ENCODE results near the gene GLB1L.
A peak's percentile ranks its signal among the peaks of the same experiment; 100 is the strongest.

Gene GLB1L

DNA sequence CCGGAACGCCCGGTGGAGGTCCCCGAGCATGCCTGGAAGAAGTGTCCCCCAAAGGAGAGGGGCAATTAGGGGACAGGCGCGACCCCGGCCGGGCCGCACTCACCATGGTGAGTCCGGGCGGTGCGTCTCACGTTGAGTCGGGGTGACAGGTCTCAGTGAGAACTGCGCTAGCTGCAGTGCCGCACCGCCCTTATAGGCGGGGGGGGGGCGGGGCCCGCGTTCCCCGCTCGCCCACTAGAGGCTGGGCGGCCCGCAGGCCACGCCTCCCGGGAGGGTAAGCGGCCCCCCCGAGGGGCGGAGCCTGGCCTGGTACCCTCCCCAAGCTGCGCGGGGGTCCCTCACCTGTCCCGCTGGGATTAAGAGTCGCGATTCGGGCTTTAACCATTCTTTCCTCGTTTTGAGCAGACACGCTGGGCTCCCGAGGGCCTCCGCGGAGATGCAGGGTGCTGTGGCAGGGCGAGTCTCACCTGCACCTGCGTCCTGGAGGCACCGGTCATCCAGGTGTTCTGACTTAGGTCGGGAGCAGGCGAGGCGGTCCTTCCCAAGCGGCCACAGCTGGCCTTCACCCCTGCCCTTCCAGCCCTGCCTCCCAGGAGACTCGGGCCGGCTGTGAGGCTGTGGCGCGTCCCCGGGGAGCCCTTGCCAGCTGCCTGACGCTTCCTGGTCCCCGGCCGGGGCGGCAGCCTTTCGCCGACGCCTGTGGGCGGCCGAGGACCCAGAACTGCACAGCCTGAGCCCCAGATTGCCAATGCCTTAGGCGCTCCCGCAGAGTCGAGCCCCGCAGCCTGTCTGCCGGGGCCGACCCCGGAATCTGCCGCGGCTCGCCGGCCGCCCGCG is 8.7 kb upstream of the GLB1L start, which contains the start of gene TUBA4A:
TUBA4A (minus strand) TSS at position 166 of the 837 bp plus-strand sequence; CDS start at position 106, 60 bp downstream.
- Histone ChIP-seq H3K9me3 (ENCODE audit: control extremely low read depth in 1 of 5, control insufficient read depth in 4 of 5, insufficient read depth in 2 of 5, low read depth in 1 of 5, low read length in 4 of 5) (no peaks in the 10 kb centered on the region), H3K27me3 (replicated peaks in 2 of 5; ENCODE audit: control insufficient read depth in 4 of 5, insufficient read depth in 5 of 5, low read length in 4 of 5) (peaks cover 0 to 10% (median 0%) of the 10 kb centered on the region in 5 experiments), H3K4me3 (ENCODE audit: control insufficient read depth in 1 of 7, extremely low read depth in 1 of 7, insufficient read depth in 4 of 7, low read depth in 2 of 7, low read length in 6 of 7) (peak within 1 kb of the TSS; percentile 51 to 97 (median 75)), H3K27ac (ENCODE audit: insufficient read depth in 1 of 2, low read depth in 1 of 2, low read length in 2 of 2, poor library complexity in 1 of 2, severe bottlenecking in 2 of 2) (peak within 1 kb of the TSS in 1 of 2 experiments; percentile 58), H3K4me1 (ENCODE audit: control extremely low read depth in 1 of 4, control insufficient read depth in 4 of 4, insufficient read depth in 4 of 4, low read length in 3 of 4) (peaks cover 10 to 59% (median 56%) of the 10 kb centered on the region in 4 experiments), H3K36me3 (ENCODE audit: control insufficient read depth in 4 of 4, insufficient read depth in 4 of 4, low read length in 3 of 4) (peaks cover 0 to 15% (median 9%) of the 10 kb centered on the region in 4 experiments)
- peak; percentile 67 to 84 (median 82) for DNase-seq
- WGBS (ENCODE audit: insufficient coverage), result 0% methylated on average over 66 of the region's 76 CpGs
- POLR2A ChIA-PET, result interaction anchor here (0.7 to 1.6 kb wide), 7 partner anchors 9 to 48 kb away, joined by 3 to 9 read pairs (median 3); partner anchors contain the start of genes ANKZF1, ATG9A, GLB1L and STK16
- CTCF ChIA-PET, result interaction anchor here (0.9 to 8.7 kb wide), 13 partner anchors 9 to 100 kb away, joined by 3 to 81 read pairs (median 4); partner anchors contain the start of genes ANKZF1, ATG9A, DNAJB2 and GLB1L

DNA sequence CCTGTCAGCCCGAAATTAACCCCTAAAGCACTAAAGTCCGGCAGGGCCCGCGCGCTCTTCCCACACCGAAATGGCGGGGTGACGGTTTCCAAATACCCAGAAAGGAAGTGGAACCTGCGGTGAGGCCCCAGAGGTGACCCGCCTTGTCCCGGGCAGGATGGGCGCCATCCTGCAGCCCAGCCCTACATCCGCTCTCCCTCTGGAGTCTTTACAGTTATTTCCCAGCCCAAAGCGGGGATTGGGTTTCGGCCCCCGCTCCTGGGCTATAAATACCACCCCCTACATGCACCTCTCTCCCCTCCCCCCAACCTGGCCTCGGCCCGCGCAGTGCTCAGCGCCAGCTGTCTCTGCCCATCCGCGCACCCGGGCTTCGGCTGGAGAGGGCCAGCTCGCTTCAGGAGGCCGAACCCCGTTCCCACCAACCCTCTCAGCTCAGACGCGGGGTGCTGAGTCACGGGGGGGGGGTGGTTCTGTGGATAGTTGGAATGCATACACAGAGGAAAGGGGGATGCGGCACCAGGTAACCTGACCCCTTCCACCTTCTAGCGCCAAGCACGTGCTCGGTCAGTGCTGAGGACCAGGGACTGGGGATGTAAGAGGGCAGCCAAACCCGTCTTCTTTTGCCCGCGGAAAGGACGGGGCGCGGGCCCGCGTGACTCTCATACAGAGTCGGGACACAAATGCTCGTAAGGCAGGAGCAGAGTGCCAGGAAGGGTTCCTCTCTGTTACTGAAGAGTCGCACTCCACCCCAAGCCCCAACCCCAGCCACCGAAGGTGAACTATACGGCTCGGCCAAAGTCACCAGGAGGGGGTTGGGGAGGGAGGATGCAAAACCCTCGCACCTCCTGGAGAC is 7.9 kb upstream of the GLB1L start, which contains the start of gene TUBA4B:
TUBA4B (plus strand) TSS at position 344 of the 853 bp plus-strand sequence; CDS start at position 509, 165 bp downstream.
- H3K9me3 ChIP-seq (ENCODE audit: control extremely low read depth in 1 of 5, control insufficient read depth in 4 of 5, insufficient read depth in 2 of 5, low read depth in 1 of 5, low read length in 4 of 5), result no peaks in the 10 kb centered on the region
- ChIA-PET POLR2A (interaction anchor here (0.7 to 1.5 kb wide), 5 partner anchors 8 to 42 kb away, joined by 3 to 9 read pairs (median 3); partner anchors contain the start of genes GLB1L and STK16), CTCF (interaction anchor here (0.6 to 8.7 kb wide), 10 partner anchors 24 to 101 kb away, joined by 3 to 81 read pairs (median 4); partner anchors contain the start of genes ANKZF1, ATG9A and DNAJB2)
- WGBS (ENCODE audit: insufficient coverage), result under 1% methylated on average over 28 of the region's 49 CpGs
- peaks cover 18 to 67% (median 64%) of the 10 kb centered on the region in 4 experiments for H3K4me1 ChIP-seq (ENCODE audit: control extremely low read depth in 1 of 4, control insufficient read depth in 4 of 4, insufficient read depth in 4 of 4, low read length in 3 of 4)
- H3K36me3 ChIP-seq (ENCODE audit: control insufficient read depth in 4 of 4, insufficient read depth in 4 of 4, low read length in 3 of 4), result peaks cover 0 to 18% (median 12%) of the 10 kb centered on the region in 4 experiments
- H3K27ac ChIP-seq (ENCODE audit: insufficient read depth in 1 of 2, low read depth in 1 of 2, low read length in 2 of 2, poor library complexity in 1 of 2, severe bottlenecking in 2 of 2), result peak within 1 kb of the TSS in 1 of 2 experiments; percentile 58
- H3K27me3 ChIP-seq (replicated peaks in 2 of 5; ENCODE audit: control insufficient read depth in 4 of 5, insufficient read depth in 5 of 5, low read length in 4 of 5), result peaks cover 0 to 10% (median 0%) of the 10 kb centered on the region in 5 experiments
- peak in 2 of 3 donors; percentile 38 to 50 for DNase-seq
- peak within 1 kb of the TSS; percentile 51 to 97 (median 75) for H3K4me3 ChIP-seq (ENCODE audit: control insufficient read depth in 1 of 7, extremely low read depth in 1 of 7, insufficient read depth in 4 of 7, low read depth in 2 of 7, low read length in 6 of 7)

DNA sequence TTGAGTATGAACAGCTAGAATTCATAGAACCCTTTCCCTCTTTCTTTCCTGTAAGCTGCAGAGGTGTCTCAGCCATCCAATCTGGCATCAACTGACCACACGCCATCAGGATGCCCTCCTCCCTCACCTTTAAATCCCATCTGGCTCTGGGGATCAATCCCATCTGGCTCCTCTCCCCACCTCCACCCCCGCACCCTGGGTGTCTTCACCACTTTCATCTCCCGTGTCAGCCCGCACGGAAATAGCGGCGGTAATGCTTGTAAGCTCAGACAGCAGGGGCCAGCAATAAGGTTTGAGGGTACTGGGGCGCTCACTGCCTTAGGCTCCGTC is 7.3 kb upstream of the GLB1L start:
- no peak for DNase-seq
- ChIA-PET POLR2A (interaction anchor here (1.1 kb wide), 1 partner anchor 22 kb away, joined by 3 read pairs; no protein-coding TSS in a partner anchor), CTCF (interaction anchor here (0.6 to 8.7 kb wide), 9 partner anchors 23 to 100 kb away, joined by 3 to 81 read pairs (median 4); partner anchors contain the start of genes ANKZF1, ATG9A and DNAJB2)
- peaks cover 24 to 73% (median 70%) of the 10 kb centered on the region in 4 experiments for H3K4me1 ChIP-seq (ENCODE audit: control extremely low read depth in 1 of 4, control insufficient read depth in 4 of 4, insufficient read depth in 4 of 4, low read length in 3 of 4)
- peaks cover 0 to 10% (median 0%) of the 10 kb centered on the region in 5 experiments for H3K27me3 ChIP-seq (replicated peaks in 2 of 5; ENCODE audit: control insufficient read depth in 4 of 5, insufficient read depth in 5 of 5, low read length in 4 of 5)
- H3K4me3 ChIP-seq (ENCODE audit: control insufficient read depth in 1 of 7, extremely low read depth in 1 of 7, insufficient read depth in 4 of 7, low read depth in 2 of 7, low read length in 6 of 7), result peak overlapping the region; percentile 15 to 97 (median 75)
- no peak overlapping the region for H3K27ac ChIP-seq (ENCODE audit: insufficient read depth in 1 of 2, low read depth in 1 of 2, low read length in 2 of 2, poor library complexity in 1 of 2, severe bottlenecking in 2 of 2)
- no peaks in the 10 kb centered on the region for H3K9me3 ChIP-seq (ENCODE audit: control extremely low read depth in 1 of 5, control insufficient read depth in 4 of 5, insufficient read depth in 2 of 5, low read depth in 1 of 5, low read length in 4 of 5)
- WGBS (ENCODE audit: insufficient coverage), result 8% methylated on average over 9 of the region's 9 CpGs
- peaks cover 0 to 22% (median 13%) of the 10 kb centered on the region in 4 experiments for H3K36me3 ChIP-seq (ENCODE audit: control insufficient read depth in 4 of 4, insufficient read depth in 4 of 4, low read length in 3 of 4)

DNA sequence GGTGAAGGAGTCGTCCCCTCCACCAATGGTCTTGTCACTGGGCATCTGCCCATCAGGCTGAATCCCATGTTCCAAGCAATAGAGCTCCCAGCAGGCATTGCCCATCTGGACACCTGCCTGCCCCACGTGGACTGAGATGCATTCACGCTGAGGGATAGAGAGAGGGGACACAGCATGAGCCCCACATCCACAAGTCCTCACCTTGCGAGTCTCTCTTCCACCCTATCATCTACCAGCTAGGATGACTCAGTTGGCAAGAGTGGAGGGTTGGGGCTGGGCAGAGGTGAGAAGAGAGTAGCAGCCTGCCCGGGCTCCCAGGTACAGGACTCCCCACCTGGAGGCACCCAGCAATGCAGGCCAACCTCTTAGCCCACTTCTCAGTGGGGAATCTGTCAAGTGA is 6.8 kb upstream of the GLB1L start:
- CTCF ChIA-PET, result interaction anchor here (0.9 to 8.7 kb wide), 10 partner anchors 20 to 97 kb away, joined by 3 to 81 read pairs (median 4); partner anchors contain the start of genes ANKZF1, ATG9A and DNAJB2
- Histone ChIP-seq H3K9me3 (ENCODE audit: control extremely low read depth in 1 of 5, control insufficient read depth in 4 of 5, insufficient read depth in 2 of 5, low read depth in 1 of 5, low read length in 4 of 5) (no peaks in the 10 kb centered on the region), H3K4me3 (ENCODE audit: control insufficient read depth in 1 of 7, extremely low read depth in 1 of 7, insufficient read depth in 4 of 7, low read depth in 2 of 7, low read length in 6 of 7) (peak overlapping the region in 5 of 7 experiments; percentile 8 to 97 (median 84)), H3K27me3 (replicated peaks in 2 of 5; ENCODE audit: control insufficient read depth in 4 of 5, insufficient read depth in 5 of 5, low read length in 4 of 5) (peaks cover 0 to 10% (median 0%) of the 10 kb centered on the region in 5 experiments), H3K36me3 (ENCODE audit: control insufficient read depth in 4 of 4, insufficient read depth in 4 of 4, low read length in 3 of 4) (peaks cover 0 to 22% (median 13%) of the 10 kb centered on the region in 4 experiments), H3K4me1 (ENCODE audit: control extremely low read depth in 1 of 4, control insufficient read depth in 4 of 4, insufficient read depth in 4 of 4, low read length in 3 of 4) (peaks cover 27 to 78% (median 74%) of the 10 kb centered on the region in 4 experiments), H3K27ac (ENCODE audit: insufficient read depth in 1 of 2, low read depth in 1 of 2, low read length in 2 of 2, poor library complexity in 1 of 2, severe bottlenecking in 2 of 2) (no peak overlapping the region)
- 94% methylated on average over 3 of the region's 5 CpGs for WGBS (ENCODE audit: insufficient coverage)
- no peak for DNase-seq
- POLR2A ChIA-PET, result interaction anchor here (0.6 to 1.1 kb wide), 2 partner anchors 22 to 990 kb away, joined by 3 to 4 read pairs; no protein-coding TSS in a partner anchor

DNA sequence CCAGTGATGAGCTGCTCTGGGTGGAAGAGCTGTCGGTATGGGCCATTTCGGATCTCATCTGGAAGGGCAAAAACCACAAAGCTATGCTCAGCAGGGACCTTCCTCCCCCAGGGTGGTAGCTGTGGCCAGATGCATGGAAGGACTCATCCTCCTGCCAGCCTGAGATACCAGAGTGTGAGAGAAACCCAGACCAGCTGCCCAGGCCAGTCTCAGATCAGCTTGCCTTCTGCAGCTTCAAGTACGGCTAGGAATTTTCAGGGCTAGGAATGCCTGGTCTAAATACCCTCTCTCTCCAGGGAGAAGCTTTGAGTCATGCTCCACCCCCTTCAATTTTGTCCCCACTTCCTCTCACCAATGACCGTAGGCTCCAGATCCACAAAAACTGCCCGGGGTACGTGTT is 6.4 kb upstream of the GLB1L start:
- no peaks in the 10 kb centered on the region for H3K9me3 ChIP-seq (ENCODE audit: control extremely low read depth in 1 of 5, control insufficient read depth in 4 of 5, insufficient read depth in 2 of 5, low read depth in 1 of 5, low read length in 4 of 5)
- peaks cover 0 to 10% (median 0%) of the 10 kb centered on the region in 5 experiments for H3K27me3 ChIP-seq (replicated peaks in 2 of 5; ENCODE audit: control insufficient read depth in 4 of 5, insufficient read depth in 5 of 5, low read length in 4 of 5)
- no peak overlapping the region for H3K27ac ChIP-seq (ENCODE audit: insufficient read depth in 1 of 2, low read depth in 1 of 2, low read length in 2 of 2, poor library complexity in 1 of 2, severe bottlenecking in 2 of 2)
- peaks cover 31 to 82% (median 79%) of the 10 kb centered on the region in 4 experiments for H3K4me1 ChIP-seq (ENCODE audit: control extremely low read depth in 1 of 4, control insufficient read depth in 4 of 4, insufficient read depth in 4 of 4, low read length in 3 of 4)
- CTCF ChIA-PET, result interaction anchor here (0.7 to 8.7 kb wide), 9 partner anchors 20 to 278 kb away, joined by 3 to 81 read pairs (median 3); partner anchors contain the start of gene DNAJB2
- peaks cover 0 to 22% (median 13%) of the 10 kb centered on the region in 4 experiments for H3K36me3 ChIP-seq (ENCODE audit: control insufficient read depth in 4 of 4, insufficient read depth in 4 of 4, low read length in 3 of 4)
- 90% methylated on average over 4 of the region's 6 CpGs for WGBS (ENCODE audit: insufficient coverage)
- POLR2A ChIA-PET, result interaction anchor here (0.6 kb wide), 1 partner anchor 990 kb away, joined by 4 read pairs; no protein-coding TSS in a partner anchor
- peak overlapping the region in 1 of 7 experiments; percentile 25 for H3K4me3 ChIP-seq (ENCODE audit: control insufficient read depth in 1 of 7, extremely low read depth in 1 of 7, insufficient read depth in 4 of 7, low read depth in 2 of 7, low read length in 6 of 7)
- DNase-seq, result no peak
